Activated naive CD4-positive, alpha-beta T cell treated with anti-CD3 and anti-CD28 coated beads, Interleukin-2, amount 10 ng/mL, durations not matched to agents 7 days and 5 days (primary cell): ENCODE data around the gene GNB1L.
"Not testable (repeated sequence)": the region's sequence is repeated elsewhere in the genome, so short reads cannot be mapped to it uniquely, and the experiment has no call there.

Experiments used
- CTCF ChIA-PET: fragments of 350-600 bp; sonication (Branson Sonifier 250); formaldehyde crosslinking; loops from one replicate; lab custom pipeline; 2021; ENCODE audit warnings: antibody characterized with exemption; lab: Charles Lee
- DNase-seq: peaks from one replicate; pipeline ENCODE4 v3.0.0-alpha.2; 2020
- H3K27ac Mint-ChIP-seq: one replicate; pipeline ENCODE4 v1.8.0; 2021; ENCODE audit warnings: mild to moderate bottlenecking, moderate library complexity, mixed read lengths
- H3K27me3 Mint-ChIP-seq: one replicate; pipeline ENCODE4 v1.8.0; 2021; ENCODE audit warnings: mild to moderate bottlenecking, mixed read lengths
- H3K36me3 Mint-ChIP-seq: one replicate; pipeline ENCODE4 v1.8.0; 2021; ENCODE audit warnings: mixed read lengths
- H3K4me1 Mint-ChIP-seq: one replicate; pipeline ENCODE4 v1.8.0; 2021; ENCODE audit warnings: mixed read lengths
- H3K4me3 Mint-ChIP-seq: one replicate; pipeline ENCODE4 v1.8.0; 2021; ENCODE audit warnings: mild to moderate bottlenecking, moderate library complexity, mixed read lengths
- H3K9me3 Mint-ChIP-seq: one replicate; pipeline ENCODE4 v1.8.0; 2021; ENCODE audit warnings: mixed read lengths

GNB1L gene

DNA sequence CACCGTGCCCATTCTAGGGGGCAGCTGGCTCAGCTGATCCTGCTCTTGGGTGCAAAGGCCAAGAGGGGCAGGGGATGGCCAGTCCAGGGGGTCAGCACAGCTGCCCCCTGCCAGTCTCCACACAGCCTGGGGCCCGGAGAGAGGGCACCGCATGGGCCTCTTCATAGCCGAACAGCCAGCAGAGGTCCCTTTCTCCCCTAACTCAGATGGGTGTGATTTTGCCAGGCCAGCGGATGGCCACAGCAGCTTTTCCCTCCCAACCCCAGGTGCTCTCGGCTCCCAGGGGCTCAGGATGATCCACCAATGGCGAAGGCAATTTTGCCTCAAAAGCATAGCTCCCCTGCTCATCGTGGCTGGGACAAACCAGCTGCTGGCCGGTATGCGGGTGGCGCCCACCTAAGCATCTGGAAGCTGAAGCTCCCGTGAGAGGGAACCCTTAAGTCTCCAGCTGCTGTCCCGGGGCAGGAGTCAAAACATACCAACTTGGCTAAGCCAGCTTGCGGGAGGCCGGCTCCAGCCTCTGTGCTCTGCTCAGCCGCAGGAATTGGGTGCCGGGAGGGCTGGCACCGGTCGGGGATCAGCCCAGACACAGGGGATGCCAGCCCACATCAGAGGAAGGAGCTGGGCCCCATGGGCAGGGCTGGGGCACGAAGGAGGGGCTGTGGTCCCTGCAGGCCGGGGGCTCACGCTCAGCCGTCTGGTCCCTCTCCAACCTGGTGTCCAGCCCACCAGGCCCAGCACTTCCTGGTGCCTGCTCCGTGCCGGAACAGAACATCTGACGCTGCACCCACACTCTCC lies 30.5 kb upstream of the GNB1L start:
- H3K27ac Mint-ChIP-seq: no peak overlapping the region
- H3K27me3 Mint-ChIP-seq: no peaks in the 10 kb centered on the region
- no peak overlapping the region for H3K4me3 Mint-ChIP-seq
- CTCF ChIA-PET: no interaction called here
- peaks cover 1% of the 10 kb centered on the region for H3K36me3 Mint-ChIP-seq
- no peaks in the 10 kb centered on the region for H3K9me3 Mint-ChIP-seq
- no peak for DNase-seq
- H3K4me1 Mint-ChIP-seq: peaks cover 31% of the 10 kb centered on the region

DNA sequence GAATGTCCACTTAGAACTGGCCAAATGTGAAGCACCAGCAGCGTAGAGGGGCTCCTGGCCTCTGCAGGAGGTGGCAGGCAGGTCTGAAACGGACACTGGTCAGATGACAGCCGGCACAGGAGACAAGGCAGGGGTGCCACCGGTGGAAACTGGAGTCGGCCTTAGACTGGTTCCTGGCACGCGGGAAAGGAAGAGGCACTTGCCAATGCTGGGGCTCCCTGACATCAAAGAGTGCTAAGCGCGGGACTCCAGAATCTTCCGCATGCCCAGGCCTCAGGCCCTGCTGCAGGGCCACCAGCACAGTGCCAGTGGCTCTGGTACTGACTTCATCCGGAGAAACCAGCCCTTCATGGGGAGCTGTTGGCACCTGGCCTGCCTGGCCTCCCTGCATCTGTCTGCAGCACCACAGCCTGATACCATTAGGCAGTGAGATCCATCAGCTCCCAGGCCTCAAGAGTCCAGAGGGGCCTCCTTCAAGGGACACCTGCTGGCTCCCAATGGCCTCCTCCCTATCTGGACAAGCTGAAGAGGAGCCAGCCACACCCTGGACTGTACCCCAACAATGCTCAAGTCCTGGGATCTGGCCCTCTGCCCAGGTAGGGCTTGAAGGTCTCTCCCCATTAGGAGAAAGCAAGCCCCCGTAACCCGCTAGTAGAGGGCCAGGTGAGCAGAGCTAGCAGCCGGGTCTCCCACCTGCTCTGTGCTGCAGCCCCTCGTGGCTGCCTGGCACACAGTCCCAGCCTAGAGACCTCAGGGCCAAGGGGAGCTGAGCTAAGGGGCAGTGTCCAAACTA lies 29.7 kb upstream of the GNB1L start:
- H3K9me3 Mint-ChIP-seq: no peaks in the 10 kb centered on the region
- peaks cover 24% of the 10 kb centered on the region for H3K4me1 Mint-ChIP-seq
- CTCF ChIA-PET: no interaction called here
- peaks cover 1% of the 10 kb centered on the region for H3K36me3 Mint-ChIP-seq
- H3K4me3 Mint-ChIP-seq: no peak overlapping the region
- DNase-seq: no peak
- H3K27me3 Mint-ChIP-seq: no peaks in the 10 kb centered on the region
- no peak overlapping the region for H3K27ac Mint-ChIP-seq

DNA sequence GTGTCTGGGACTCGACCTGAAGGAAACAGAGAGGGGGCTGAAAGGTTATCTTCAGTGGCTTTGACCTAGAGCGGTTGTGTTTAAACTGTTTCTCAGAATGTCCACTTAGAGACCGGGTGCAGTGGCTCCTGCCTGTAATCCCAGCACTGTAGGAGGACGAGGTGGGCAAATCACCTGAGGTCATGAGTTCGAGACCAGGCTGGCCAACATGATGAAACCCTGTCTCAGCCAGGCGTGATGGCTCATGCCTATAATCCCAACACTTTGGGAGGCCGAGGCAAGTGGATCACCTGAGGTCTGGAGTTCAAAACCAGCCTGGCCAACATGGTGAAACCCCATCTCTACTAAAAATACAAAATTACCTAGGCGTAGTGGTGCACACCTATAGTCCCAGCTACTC lies 28.8 kb upstream of the GNB1L start:
- peaks cover 24% of the 10 kb centered on the region for H3K4me1 Mint-ChIP-seq
- DNase-seq, H3K27ac Mint-ChIP-seq, CTCF ChIA-PET, H3K4me3 Mint-ChIP-seq, H3K36me3 Mint-ChIP-seq, H3K9me3 Mint-ChIP-seq, H3K27me3 Mint-ChIP-seq: not testable (repeated sequence)

DNA sequence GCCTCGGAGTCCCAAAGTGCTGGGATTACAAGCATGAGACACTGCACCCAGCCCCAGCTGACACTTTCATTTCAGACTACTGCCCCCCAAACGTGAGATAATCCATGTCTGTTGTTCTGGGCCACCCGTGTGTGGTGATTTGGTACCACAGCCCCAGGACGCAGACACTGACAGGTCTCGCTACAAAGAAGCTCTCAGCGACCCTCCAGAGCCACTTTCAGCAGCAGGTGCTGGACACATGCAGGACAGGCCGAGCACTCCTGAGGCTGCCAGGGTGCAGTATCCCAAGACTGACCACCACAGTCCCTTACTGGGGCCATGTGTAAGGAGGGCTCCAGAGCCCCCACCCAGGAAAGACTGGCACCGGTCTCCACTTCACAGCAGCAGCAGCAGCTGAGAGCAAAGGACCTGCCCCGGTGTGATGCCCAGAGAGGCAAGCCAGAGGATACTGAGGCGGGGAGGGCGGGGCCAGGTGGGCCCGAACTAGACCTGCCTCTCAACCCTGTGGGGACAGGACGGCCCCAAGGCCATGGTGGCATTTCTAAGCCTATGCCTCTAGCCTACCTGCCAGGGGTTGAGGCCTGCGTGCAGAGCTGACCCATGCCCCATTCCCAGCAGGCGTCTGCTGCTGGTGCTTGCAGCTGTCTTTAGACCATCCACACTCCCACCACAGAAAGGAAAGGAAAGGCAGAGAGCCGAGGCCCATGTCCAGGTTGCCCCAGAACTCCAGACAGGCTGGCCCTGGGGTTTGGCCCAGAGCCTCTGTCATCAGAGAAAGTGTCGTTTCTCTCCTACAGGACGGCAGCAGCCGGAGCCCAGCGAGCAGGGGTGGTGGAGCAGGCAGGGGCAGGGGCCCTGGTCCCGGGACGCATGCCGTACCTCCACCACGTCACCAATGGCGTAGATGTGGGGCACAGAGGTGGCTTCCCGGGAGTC lies 28.0 kb upstream of the GNB1L start:
- DNase-seq: no peak
- H3K36me3 Mint-ChIP-seq: peaks cover 1% of the 10 kb centered on the region
- H3K4me1 Mint-ChIP-seq: peaks cover 22% of the 10 kb centered on the region
- H3K27ac Mint-ChIP-seq: no peak overlapping the region
- no peaks in the 10 kb centered on the region for H3K9me3 Mint-ChIP-seq
- CTCF ChIA-PET: interaction anchor here (1.1 kb wide), 1 partner anchor 27 kb away, joined by 4 read pairs; no protein-coding TSS in a partner anchor
- no peaks in the 10 kb centered on the region for H3K27me3 Mint-ChIP-seq
- H3K4me3 Mint-ChIP-seq: no peak overlapping the region

DNA sequence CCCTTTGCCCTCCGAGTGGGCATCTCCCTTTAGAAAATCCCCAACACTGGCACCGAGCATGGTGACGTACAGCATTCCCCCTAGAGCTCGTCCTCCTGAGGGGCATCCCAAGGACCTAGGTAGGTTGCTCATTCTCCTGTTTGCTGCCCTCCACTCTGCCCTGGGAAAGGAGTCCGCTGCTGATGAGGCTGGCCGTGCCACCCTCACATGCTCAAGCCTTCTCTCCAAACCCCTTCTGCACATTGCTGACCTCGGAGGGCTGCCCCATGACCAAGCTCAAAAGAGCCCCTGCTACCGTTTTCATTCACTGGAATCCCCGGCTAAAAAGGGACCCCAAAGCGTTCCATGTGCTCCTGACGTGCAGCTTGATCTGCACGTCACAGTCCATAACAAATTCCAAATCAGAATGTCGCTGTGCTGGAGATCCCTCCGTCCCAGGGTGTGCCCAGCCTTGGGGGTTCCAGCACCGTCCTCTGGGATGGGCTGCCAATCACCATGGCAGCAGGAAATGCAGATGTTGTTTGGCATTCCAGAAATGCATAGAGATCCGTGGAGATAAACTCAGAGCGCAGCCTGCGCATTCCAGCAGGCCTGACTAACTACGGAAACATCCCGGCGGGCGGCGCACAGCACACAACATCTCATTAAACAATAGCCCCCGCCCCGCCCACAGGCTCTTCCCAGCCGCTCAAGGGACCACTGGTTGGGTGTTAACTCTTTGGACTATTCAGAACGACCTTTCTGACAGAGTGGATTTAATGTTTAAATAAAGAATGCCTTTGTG lies 26.3 kb upstream of the GNB1L start:
- H3K4me3 Mint-ChIP-seq: no peak overlapping the region
- CTCF ChIA-PET: no interaction called here
- H3K27me3 Mint-ChIP-seq: no peaks in the 10 kb centered on the region
- H3K36me3 Mint-ChIP-seq: no peaks in the 10 kb centered on the region
- H3K4me1 Mint-ChIP-seq: peaks cover 5% of the 10 kb centered on the region
- no peaks in the 10 kb centered on the region for H3K9me3 Mint-ChIP-seq
- DNase-seq: no peak
- H3K27ac Mint-ChIP-seq: no peak overlapping the region

DNA sequence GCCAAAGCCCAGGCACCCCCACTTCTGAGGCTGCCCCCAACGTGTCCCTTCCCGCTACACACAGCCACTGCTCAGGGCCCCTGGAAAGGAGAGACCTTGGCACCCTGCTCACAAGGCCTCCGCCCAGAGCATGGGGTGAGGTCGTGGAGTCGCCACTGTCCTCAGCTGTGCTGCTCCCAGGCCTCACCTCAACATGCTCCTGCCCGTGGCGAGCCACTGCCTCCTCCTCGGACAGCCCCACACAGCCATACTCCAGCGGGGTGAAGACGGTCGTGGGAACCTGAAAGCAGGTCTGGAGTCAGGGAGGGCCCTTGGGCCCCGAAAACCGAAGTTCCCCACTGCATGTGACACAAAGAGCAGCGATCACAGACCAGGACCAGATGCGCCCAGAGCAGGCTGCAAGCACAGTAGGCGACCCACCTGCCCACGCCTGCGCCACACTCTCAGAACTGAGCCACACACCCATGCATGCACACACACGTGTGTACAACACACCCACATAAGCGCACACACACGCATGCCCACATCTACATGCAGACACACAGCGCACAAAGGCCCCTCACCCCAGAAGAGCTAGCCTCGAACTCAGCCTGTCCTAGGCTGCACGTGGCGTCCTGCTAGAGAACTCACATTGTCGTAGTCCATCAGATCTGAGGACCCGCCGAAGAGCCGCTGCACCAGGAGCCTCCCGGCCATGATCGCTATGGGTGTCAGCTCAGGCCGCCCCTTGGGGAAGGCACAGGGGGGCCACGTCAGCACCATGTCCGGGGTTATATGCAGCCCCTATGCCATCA lies 25.5 kb upstream of the GNB1L start:
- H3K4me1 Mint-ChIP-seq: no peaks in the 10 kb centered on the region
- no peaks in the 10 kb centered on the region for H3K9me3 Mint-ChIP-seq
- H3K4me3 Mint-ChIP-seq: no peak overlapping the region
- H3K27me3 Mint-ChIP-seq: no peaks in the 10 kb centered on the region
- H3K27ac Mint-ChIP-seq: no peak overlapping the region
- CTCF ChIA-PET: no interaction called here
- no peak for DNase-seq
- no peaks in the 10 kb centered on the region for H3K36me3 Mint-ChIP-seq

DNA sequence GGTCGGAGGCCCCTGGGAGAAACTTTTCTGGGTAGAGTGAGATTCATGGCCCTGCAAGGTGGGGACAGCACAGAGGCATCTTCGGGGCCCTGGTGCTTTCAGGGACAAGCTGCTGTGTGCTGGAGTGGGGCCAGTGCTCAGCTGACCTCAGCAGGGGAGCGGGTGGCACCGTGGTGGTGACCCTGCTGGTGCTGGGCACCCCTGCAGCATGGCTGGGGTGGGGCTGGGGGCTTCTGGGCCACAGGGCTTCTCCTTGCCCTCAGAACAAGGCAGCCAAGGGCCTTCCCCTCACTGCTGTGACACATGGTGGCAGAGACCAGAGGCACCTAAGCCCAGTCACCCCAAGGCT lies 24.9 kb upstream of the GNB1L start:
- no peak for DNase-seq
- Mint-ChIP-seq H3K4me1 (peaks cover 3% of the 10 kb centered on the region), H3K36me3 (no peaks in the 10 kb centered on the region), H3K9me3 (no peaks in the 10 kb centered on the region), H3K27me3 (no peaks in the 10 kb centered on the region), H3K27ac (no peak overlapping the region), H3K4me3 (no peak overlapping the region)
- CTCF ChIA-PET: no interaction called here

DNA sequence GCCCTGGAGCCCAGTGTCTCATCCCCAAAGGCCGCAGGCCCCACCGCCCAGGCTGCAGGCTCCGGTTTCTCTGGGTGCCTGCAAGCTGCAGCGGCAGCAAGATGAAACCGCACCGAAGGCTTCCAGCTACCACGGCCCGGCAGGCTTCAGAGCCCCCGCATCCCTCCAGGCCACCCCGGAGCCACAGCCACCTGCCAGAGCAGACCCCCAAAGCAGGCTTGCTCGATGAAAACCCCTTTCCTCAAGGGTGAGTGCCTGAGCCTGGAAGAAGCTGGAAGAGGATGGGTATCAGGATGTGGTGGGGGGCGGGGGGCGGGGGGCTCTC lies 24.5 kb upstream of the GNB1L start:
- Mint-ChIP-seq H3K4me3 (no peak overlapping the region), H3K27ac (no peak overlapping the region), H3K36me3 (no peaks in the 10 kb centered on the region), H3K9me3 (no peaks in the 10 kb centered on the region), H3K27me3 (no peaks in the 10 kb centered on the region), H3K4me1 (peaks cover 7% of the 10 kb centered on the region)
- CTCF ChIA-PET: no interaction called here
- no peak for DNase-seq

DNA sequence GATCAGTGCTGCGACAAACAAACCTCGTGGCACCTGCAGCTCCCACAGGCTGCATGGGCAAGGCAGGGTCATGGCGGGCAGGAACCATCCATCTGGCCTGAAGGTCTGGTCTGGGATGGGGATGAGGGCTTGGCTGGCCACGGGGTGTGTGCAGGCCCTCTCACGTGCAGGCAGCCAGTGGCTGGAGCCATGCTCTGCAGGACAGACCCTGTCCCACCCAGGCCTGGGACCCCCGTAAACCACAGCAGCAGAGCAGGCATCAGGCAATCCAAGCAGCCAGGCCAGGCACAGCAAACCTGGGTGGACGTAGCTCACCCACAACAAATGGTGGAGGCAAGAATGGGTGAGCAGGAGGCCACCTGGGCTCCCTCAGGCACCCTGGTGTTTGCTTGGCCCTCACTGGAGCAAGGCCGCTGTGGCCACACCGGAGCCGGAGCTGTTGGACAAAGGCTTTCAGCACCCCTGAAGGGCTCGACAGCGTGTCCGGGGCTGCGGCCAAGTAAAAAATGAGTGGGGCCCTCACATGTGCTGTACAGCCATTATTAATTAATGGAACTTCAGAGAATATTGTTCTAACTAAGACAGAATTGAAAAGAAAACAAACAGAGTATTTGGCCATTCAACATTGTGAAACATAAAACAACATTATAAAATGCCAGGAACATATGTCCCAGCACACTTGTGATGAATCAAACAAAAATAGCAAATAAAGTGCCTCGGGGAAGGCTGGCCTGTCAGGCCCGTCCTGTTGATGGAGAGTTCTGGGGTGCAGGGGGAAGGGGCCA lies 24.0 kb upstream of the GNB1L start:
- Mint-ChIP-seq H3K4me1 (peaks cover 10% of the 10 kb centered on the region), H3K27ac (no peak overlapping the region), H3K9me3 (no peaks in the 10 kb centered on the region), H3K4me3 (no peak overlapping the region), H3K36me3 (no peaks in the 10 kb centered on the region), H3K27me3 (no peaks in the 10 kb centered on the region)
- CTCF ChIA-PET: no interaction called here
- no peak for DNase-seq

DNA sequence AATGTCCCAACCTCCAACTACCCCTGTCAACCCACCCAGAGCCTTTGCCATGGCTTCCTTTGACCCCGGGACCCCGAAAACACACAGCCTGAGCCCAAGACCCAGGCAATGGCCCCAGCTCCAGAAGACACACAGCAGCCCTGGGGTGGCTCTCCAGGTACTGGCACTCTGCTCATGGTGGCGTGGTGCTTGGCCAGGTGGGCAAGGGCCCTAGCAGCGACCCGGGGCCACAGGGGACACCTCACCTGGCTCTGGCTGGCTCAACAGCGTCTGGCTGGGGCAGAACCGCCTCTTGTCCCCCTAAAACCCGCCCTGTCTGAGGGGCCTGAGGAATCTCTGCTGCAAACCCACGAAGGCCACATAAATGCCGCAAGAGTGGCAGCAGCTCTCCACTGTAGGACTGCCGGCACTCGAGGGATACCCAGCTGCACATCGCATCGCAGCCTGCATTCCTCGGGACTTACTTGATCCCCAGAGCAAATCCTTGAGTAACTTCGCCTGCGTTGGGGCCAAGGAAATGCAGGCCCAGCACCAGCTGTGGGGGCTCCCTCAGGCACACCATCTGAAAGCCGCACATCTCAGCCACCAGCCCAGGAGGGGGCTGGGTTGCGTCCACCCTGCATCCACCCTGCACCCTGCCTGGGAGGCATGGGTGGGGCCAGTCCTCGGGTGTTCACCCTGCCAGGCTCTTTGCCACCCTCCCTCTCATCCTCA lies 23.1 kb upstream of the GNB1L start:
- peak overlapping the region; percentile 12 for H3K27ac Mint-ChIP-seq
- no peaks in the 10 kb centered on the region for H3K36me3 Mint-ChIP-seq
- H3K9me3 Mint-ChIP-seq: no peaks in the 10 kb centered on the region
- no peak for DNase-seq
- peaks cover 13% of the 10 kb centered on the region for H3K4me1 Mint-ChIP-seq
- H3K27me3 Mint-ChIP-seq: no peaks in the 10 kb centered on the region
- CTCF ChIA-PET: no interaction called here
- no peak overlapping the region for H3K4me3 Mint-ChIP-seq

DNA sequence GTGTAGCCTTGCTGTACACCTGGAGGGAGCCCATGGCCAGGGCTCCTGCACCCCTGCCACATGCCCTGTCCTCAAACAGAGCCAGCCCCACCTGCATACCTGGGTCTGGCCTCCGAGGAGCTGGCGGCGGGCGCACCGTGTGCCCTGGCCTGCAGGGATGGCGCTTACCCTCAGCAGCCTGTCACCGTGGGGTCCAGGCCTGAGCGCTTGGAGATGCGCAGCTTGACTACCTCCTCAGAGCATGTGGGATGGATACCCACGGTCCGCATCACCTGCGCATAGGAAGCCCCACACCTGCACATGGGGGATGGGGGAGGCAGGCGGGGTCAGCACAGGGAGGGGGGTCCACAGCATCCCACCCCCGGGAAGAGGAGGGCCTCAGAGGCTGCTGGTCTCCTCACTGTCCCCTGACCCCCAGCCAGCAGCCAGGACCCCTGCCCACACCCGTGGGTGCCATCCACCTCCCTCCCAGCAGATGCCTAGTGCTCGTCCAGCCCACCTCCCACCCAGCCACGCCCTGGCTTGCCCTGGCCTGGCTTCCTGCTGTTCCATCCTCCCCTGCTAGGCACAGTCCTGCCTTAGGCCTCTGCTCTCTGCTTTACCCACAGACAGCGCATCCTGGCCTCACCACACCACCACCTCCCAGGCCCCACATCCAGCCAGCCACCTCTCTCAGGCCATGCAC lies 22.4 kb upstream of the GNB1L start:
- Mint-ChIP-seq H3K36me3 (no peaks in the 10 kb centered on the region), H3K4me1 (peaks cover 13% of the 10 kb centered on the region), H3K4me3 (no peak overlapping the region), H3K27me3 (no peaks in the 10 kb centered on the region), H3K27ac (peak overlapping the region; percentile 12), H3K9me3 (no peaks in the 10 kb centered on the region)
- CTCF ChIA-PET: no interaction called here
- DNase-seq: no peak
